ENCODE data around the gene NDUFS2.

- TF ChIP-seq REST (IDR thresholded peaks at IDR 0.05; ENCODE audit: insufficient read depth in 1 of 2, low read depth in 2 of 2, low read length in 2 of 2) (no peak), POLR2AphosphoS5 (IDR thresholded peaks at IDR 0.05; ENCODE audit: low read depth, low read length) (no peak)
Observed at GRCh38 chr1:161153176-161153575, 49.0 kb upstream of the NDUFS2 start.

Measured in PFSK-1 (cell line).